Measurements from ENCODE around the gene PLK4.
"Not testable (repeated sequence)": the region's sequence is repeated elsewhere in the genome, so short reads cannot be mapped to it uniquely, and the experiment has no call there.

Gene PLK4

GRCh38 chr4:127868196-127868595 lies 12.5 kb upstream of the PLK4 start:
- no peak for TF ChIP-seq JUND (IDR thresholded peaks at IDR 0.05; ENCODE audit: low read depth)
- in situ Hi-C loops (cut with HindIII; ENCODE audit: low pct_unique_long_range_greater_than_20kb, low sequenced_read_pairs), result no loop called here
- DNase-seq (ENCODE audit: low read depth in 1 of 2, low spot score in 1 of 2), result no peak

- in situ Hi-C loops (cut with HindIII; ENCODE audit: low pct_unique_long_range_greater_than_20kb, low sequenced_read_pairs), result no loop called here
- TF ChIP-seq JUND (IDR thresholded peaks at IDR 0.05; ENCODE audit: low read depth), result no peak
Measured at GRCh38 chr4:127870281-127870680, 10.4 kb upstream of the PLK4 start.

GRCh38 chr4:127870688-127871087 lies 10.0 kb upstream of the PLK4 start:
- peak in 1 of 2 experiments; percentile 40 for DNase-seq (ENCODE audit: low read depth in 1 of 2, low spot score in 1 of 2)
- TF ChIP-seq JUND (IDR thresholded peaks at IDR 0.05; ENCODE audit: low read depth), result no peak
- in situ Hi-C loops (cut with HindIII; ENCODE audit: low pct_unique_long_range_greater_than_20kb, low sequenced_read_pairs), result no loop called here

More at GRCh38 chr4:127870281-127870680, 10.4 kb upstream of the PLK4 start:
- DNase-seq (ENCODE audit: low read depth in 1 of 2, low spot score in 1 of 2), result no peak

DNA sequence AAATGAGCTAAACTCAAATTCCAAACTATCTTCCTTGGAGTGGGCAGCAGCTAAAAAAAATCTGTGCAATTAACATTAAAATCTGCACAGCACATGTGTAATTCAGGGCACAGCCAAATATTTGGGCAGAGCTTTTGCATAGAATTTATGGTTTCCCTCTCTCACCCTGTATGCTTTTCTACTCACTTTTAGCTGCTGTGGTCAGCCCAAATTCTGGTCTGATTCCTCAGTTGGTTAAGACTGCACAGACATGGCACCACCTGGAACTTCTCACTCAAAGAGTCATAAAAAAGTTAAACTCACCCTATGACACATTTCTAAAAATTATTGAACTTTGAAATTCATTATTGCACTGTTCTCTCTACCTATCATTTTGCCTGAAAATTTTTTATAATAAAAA lies 4.9 kb upstream of the PLK4 start:
- in situ Hi-C loops (cut with HindIII; ENCODE audit: low pct_unique_long_range_greater_than_20kb, low sequenced_read_pairs), result no loop called here
- no peak for TF ChIP-seq JUND (IDR thresholded peaks at IDR 0.05; ENCODE audit: low read depth)

GRCh38 chr4:127881563-127881864 lies 821 bp downstream of the PLK4 start:
- DNase-seq (ENCODE audit: low read depth in 1 of 2, low spot score in 1 of 2), result no peak
- TF ChIP-seq JUND (IDR thresholded peaks at IDR 0.05; ENCODE audit: low read depth), result no peak
- in situ Hi-C loops (cut with HindIII; ENCODE audit: low pct_unique_long_range_greater_than_20kb, low sequenced_read_pairs), result no loop called here

More for the DNA sequence above, 4.9 kb upstream of the PLK4 start:
- no peak for DNase-seq (ENCODE audit: low read depth in 1 of 2, low spot score in 1 of 2)

GRCh38 chr4:127888559-127888958 lies 7.9 kb downstream of the PLK4 start:
- TF ChIP-seq JUND (IDR thresholded peaks at IDR 0.05; ENCODE audit: low read depth), result no peak
- in situ Hi-C loops (cut with HindIII; ENCODE audit: low pct_unique_long_range_greater_than_20kb, low sequenced_read_pairs), result no loop called here
- DNase-seq (ENCODE audit: low read depth in 1 of 2, low spot score in 1 of 2), result no peak

DNA sequence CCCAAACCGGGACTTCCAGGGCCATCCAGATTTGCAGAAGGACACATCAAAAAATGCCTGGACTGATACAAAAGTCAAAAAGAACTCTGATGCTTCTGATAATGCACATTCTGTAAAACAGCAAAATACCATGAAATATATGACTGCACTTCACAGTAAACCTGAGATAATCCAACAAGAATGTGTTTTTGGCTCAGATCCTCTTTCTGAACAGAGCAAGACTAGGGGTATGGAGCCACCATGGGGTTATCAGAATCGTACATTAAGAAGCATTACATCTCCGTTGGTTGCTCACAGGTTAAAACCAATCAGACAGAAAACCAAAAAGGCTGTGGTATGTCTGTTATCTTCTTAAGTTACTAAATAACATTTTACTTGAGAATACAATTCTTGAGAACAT lies 9.2 kb downstream of the PLK4 start:
- DNase-seq (ENCODE audit: low read depth in 1 of 2, low spot score in 1 of 2), result no peak
- in situ Hi-C loops (cut with HindIII; ENCODE audit: low pct_unique_long_range_greater_than_20kb, low sequenced_read_pairs), result no loop called here
- no peak for TF ChIP-seq JUND (IDR thresholded peaks at IDR 0.05; ENCODE audit: low read depth)

DNA sequence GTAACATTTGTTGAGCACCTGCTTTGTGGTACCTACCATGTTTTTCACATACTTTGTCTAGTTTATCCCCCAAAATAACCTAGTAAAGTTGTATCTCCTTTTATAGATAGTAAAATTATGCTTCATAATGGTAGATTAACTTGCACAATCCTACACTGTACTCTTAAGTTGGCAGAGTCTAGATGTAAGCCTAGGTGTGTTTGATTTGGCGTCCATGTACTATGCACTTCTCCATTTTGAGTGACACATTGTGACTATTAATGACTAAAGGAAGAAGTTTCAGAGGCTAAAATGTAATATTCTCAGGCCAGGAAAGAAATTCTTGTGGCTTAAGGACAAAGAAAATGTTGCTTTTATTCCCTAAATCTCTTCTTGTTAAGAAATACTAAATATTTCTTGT lies 15.4 kb downstream of the PLK4 start:
- DNase-seq (ENCODE audit: low read depth in 1 of 2, low spot score in 1 of 2), result no peak
- TF ChIP-seq JUND (IDR thresholded peaks at IDR 0.05; ENCODE audit: low read depth), result no peak
- in situ Hi-C loops (cut with HindIII; ENCODE audit: low pct_unique_long_range_greater_than_20kb, low sequenced_read_pairs), result no loop called here

DNA sequence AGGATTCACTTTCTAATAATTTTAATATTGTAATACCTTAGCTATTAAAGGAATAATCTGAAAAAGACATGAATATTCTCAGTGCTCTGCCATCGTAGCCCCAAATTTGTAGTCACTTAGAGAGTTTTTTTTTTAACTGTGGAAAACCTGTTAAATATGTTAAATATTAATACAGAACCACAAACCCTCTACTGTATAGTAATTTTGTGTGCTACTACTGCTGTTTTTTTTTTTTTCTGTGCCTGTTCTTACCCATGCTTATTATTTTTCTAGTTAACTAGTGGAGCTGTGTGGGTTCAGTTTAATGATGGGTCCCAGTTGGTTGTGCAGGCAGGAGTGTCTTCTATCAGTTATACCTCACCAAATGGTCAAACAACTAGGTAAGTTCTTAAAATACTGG lies 15.8 kb downstream of the PLK4 start:
- no peak for TF ChIP-seq JUND (IDR thresholded peaks at IDR 0.05; ENCODE audit: low read depth)
- in situ Hi-C loops (cut with HindIII; ENCODE audit: low pct_unique_long_range_greater_than_20kb, low sequenced_read_pairs), result no loop called here
- no peak for DNase-seq (ENCODE audit: low read depth in 1 of 2, low spot score in 1 of 2)

- in situ Hi-C loops (cut with HindIII; ENCODE audit: low pct_unique_long_range_greater_than_20kb, low sequenced_read_pairs); DNase-seq (ENCODE audit: low read depth in 1 of 2, low spot score in 1 of 2): not testable (repeated sequence)
Measured at GRCh38 chr4:127899682-127900081, 19.0 kb downstream of the PLK4 start.

DNA sequence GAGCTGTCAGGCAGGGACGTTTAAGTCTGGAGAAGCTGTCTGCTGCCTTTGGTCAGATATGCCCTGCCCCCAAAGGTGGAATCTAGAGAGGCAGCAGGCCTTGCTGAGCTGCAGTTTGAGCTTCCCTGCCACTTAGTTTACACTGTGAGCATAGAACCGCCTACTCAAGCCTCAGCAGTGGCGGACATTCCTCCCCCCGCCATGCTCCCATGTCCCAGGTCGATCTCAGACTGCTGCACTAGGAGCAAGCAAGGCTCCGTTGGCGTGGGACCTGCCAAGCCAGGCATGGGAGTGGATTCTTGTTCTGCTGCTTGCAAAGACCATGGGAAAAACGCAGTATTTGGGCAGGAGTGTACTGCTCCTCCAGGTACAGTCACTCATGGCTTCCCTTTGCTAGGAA lies 24.3 kb downstream of the PLK4 start:
- in situ Hi-C loops (cut with HindIII; ENCODE audit: low pct_unique_long_range_greater_than_20kb, low sequenced_read_pairs), result no loop called here
- no peak for TF ChIP-seq JUND (IDR thresholded peaks at IDR 0.05; ENCODE audit: low read depth)
- DNase-seq (ENCODE audit: low read depth in 1 of 2, low spot score in 1 of 2), result no peak

DNA sequence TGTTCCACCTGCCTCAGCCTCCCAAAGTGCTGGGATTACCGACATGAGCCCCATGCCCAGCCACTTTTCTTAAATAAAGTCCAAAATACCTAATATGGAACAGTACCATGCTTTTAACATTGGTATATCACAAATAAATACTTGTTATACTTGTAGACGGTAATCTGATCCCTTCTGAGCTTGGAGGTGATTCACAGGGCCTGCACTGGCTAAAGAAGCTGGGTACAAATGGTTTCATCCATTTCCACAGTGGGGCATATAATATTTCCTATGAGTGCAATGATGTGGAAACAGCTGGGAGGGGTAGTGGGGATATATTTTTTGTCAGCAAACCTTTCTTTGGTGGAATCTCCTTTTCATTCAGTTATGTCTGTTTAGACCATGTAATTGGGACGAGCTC lies 35.8 kb downstream of the PLK4 start:
- in situ Hi-C loops (cut with HindIII; ENCODE audit: low pct_unique_long_range_greater_than_20kb, low sequenced_read_pairs), result no loop called here
- TF ChIP-seq JUND (IDR thresholded peaks at IDR 0.05; ENCODE audit: low read depth), result no peak
- no peak for DNase-seq (ENCODE audit: low read depth in 1 of 2, low spot score in 1 of 2)

DNA sequence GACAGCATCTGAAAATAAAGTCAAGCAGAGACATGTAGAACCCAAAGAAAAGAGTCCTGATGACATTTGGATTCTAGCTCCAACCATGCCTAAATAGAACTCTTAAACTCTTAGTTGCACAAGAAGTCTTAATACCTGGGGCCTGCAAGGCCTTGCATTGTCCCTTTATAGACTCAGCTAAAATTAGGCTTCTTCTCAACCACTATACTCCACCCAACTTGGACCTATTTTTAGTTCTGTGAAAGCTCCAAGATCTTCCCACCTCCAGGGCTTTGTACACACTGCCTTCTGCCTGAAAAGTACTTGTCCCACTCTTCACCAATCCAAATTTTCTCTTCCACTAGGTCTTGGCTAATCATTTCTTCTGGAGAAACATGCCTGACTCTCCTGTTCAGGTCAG lies 36.5 kb downstream of the PLK4 start:
- no peak for TF ChIP-seq JUND (IDR thresholded peaks at IDR 0.05; ENCODE audit: low read depth)
- no peak for DNase-seq (ENCODE audit: low read depth in 1 of 2, low spot score in 1 of 2)
- in situ Hi-C loops (cut with HindIII; ENCODE audit: low pct_unique_long_range_greater_than_20kb, low sequenced_read_pairs), result no loop called here

DNA sequence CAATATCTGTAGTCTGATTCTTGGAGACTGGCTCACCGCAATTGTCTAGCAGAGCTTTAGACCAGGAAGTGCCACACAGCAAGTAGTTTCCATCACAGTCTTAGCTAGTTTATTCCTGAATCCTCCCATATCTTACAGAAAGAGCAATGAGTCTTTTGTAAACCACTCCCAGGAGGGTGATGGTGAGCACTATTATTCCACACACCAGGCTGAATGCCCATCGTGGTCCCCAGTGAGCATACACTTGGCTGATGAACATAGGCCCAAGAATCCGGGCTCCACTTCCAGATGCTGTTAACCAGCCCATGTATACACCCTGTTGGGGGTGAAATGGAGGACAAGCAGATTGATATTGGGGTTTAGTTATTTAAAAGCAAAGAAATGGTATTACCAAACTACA lies 39.8 kb downstream of the PLK4 start:
- TF ChIP-seq JUND (IDR thresholded peaks at IDR 0.05; ENCODE audit: low read depth), result no peak
- no peak for DNase-seq (ENCODE audit: low read depth in 1 of 2, low spot score in 1 of 2)
- in situ Hi-C loops (cut with HindIII; ENCODE audit: low pct_unique_long_range_greater_than_20kb, low sequenced_read_pairs), result no loop called here

GRCh38 chr4:127922226-127922625 lies 41.5 kb downstream of the PLK4 start:
- no peak for TF ChIP-seq JUND (IDR thresholded peaks at IDR 0.05; ENCODE audit: low read depth)
- in situ Hi-C loops (cut with HindIII; ENCODE audit: low pct_unique_long_range_greater_than_20kb, low sequenced_read_pairs), result no loop called here

DNA sequence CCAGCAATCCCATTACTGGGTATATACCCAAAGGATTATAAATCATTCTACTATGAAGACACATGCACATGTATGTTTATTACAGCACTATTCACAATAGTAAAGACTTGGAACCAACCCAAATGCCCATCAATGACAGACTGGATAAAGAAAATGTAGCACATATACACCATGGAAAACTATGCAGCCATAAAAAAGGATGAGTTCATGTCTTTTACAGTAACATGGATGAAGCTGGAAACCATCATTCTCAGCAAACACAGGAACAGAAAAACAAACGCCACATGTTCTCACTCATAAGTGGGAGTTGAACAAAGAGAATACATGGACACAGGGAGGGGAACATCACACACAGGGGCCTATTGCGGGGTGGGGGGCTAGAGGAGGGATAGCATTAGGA lies 45.0 kb downstream of the PLK4 start:
- in situ Hi-C loops (cut with HindIII; ENCODE audit: low pct_unique_long_range_greater_than_20kb, low sequenced_read_pairs); DNase-seq (ENCODE audit: low read depth in 1 of 2, low spot score in 1 of 2): not testable (repeated sequence)

More at GRCh38 chr4:127922226-127922625, 41.5 kb downstream of the PLK4 start:
- no peak for DNase-seq (ENCODE audit: low read depth in 1 of 2, low spot score in 1 of 2)
